ENCODE data around the gene AGAP2.

AGAP2 gene

DNA sequence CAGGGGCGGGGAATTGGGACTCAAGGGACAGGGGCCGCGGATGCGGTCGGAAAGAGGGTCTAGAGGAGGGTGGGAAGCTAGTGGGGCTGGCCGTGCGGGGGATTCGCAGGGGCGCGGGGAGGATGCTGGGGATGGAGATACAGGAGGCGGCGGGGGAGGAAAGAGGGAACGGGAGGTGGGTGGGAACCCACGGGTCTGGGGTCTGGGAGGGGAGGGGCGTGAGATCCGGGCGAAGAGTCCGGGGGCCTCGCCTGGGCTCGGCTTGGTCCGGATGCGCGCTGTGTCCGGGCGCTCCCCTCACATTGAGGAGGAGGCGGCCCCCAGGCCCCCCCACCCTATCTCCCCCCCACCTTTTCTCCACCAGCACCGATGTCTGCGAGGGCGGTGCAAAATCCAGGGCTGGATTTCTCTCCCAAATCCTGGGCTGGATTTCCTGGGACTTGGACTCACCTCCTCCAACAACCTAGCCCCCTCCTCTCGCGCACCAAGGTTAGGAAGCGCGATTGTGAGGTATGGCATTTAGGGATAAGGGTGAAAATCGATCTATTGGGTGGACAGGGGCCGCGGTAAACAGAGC, at the start of gene AGAP2:
AGAP2 (minus strand) TSS at position 82 of the 577 bp plus-strand sequence. CDS start 496 bp downstream, outside the sequence.
- in situ Hi-C loops (cut with MboI; ENCODE audit: low sequenced_read_pairs, unreplicated experiment): no loop called here
- no peak for DNase-seq (ENCODE audit: low spot score)
- TF ChIP-seq, protein P1, sequence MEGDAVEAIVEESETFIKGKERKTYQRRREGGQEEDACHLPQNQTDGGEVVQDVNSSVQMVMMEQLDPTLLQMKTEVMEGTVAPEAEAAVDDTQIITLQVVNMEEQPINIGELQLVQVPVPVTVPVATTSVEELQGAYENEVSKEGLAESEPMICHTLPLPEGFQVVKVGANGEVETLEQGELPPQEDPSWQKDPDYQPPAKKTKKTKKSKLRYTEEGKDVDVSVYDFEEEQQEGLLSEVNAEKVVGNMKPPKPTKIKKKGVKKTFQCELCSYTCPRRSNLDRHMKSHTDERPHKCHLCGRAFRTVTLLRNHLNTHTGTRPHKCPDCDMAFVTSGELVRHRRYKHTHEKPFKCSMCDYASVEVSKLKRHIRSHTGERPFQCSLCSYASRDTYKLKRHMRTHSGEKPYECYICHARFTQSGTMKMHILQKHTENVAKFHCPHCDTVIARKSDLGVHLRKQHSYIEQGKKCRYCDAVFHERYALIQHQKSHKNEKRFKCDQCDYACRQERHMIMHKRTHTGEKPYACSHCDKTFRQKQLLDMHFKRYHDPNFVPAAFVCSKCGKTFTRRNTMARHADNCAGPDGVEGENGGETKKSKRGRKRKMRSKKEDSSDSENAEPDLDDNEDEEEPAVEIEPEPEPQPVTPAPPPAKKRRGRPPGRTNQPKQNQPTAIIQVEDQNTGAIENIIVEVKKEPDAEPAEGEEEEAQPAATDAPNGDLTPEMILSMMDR (IDR thresholded peaks at IDR 0.05; ENCODE audit: borderline replicate concordance, control extremely low read depth, extremely low read depth, insufficient read depth, missing control alignments): no peak

DNA sequence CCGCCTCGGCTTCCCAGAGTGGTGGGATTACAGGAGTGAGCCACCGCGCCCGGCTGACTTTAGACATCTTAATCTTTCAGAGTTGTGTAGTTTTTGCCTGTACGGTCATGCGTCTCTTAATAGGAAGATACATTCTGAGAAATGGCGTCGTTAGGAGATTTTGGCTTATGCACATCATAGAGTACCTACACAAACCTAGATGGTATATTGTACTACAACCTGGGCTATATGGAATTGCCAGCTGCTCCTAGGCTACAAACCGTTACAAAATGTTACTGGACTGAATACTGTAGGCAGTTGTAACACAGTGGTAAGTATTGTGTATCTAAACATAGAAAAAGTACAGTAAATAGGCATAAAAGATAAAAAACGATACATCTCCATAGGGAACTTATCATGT, 45.3 kb upstream of the AGAP2 start:
- DNase-seq (ENCODE audit: low spot score): no peak
- in situ Hi-C loops (cut with MboI; ENCODE audit: low sequenced_read_pairs, unreplicated experiment): no loop called here
- TF ChIP-seq, protein P1 (IDR thresholded peaks at IDR 0.05; ENCODE audit: borderline replicate concordance, control extremely low read depth, extremely low read depth, insufficient read depth, missing control alignments): no peak

DNA sequence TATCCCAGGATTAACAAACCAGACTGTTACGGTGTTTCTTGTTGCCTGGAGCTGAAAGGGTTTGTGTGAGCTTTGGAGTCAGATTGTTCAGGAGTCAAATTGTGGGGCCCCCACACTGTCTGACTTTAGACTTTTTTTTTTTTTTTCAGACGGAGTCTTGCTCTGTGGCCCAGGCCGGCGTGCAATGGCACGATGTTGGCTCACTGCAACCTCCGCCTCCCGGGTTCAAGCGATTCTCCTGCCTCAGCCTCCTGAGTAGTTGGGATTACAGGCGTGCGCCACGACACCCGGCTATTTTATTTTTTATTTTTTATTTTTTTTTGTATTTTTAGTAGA, 44.9 kb upstream of the AGAP2 start:
- TF ChIP-seq, protein P1 (IDR thresholded peaks at IDR 0.05; ENCODE audit: borderline replicate concordance, control extremely low read depth, extremely low read depth, insufficient read depth, missing control alignments): no peak
- in situ Hi-C loops (cut with MboI; ENCODE audit: low sequenced_read_pairs, unreplicated experiment): no loop called here
- DNase-seq (ENCODE audit: low spot score): no peak

DNA sequence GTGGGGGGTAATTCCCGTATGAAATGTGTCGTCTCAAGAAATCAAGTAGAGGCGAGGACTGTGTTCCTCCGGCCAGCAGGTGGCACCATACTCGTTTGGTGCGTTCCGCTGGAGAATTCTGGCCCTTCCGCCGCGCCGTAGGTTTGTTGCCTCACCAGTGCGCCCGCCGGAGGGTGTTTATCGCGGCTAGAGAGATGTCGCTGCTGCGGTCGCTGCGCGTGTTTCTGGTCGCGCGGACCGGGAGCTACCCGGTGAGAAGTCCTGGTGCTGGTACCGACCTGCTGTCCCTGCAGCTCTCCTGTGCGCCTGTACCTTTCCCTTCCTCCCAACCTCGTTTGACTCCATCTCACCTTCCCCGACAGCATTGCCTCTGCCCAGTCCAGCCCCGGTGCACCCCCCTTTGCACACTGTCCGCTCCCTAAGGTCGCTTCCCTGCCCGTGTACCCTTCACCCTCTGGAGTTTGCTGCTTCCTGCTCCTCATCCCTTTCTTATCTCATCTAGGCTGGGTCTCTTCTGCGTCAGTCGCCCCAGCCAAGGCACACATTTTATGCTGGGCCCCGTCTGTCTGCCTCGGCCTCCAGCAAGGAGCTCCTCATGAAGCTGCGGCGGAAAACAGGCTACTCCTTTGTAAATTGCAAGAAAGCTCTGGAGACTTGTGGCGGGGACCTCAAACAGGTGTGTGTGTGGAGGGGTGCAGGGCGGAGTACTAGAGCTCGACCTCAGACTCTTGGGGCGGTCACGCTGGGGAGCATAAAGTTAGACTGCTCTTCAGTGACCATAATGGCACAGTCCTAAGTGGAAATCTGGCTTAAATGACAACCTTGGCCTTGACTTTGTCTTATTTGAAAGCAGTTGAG, 44.3 kb upstream of the AGAP2 start, which contains the start of gene TSFM:
TSFM (plus strand) TSS at position 180 of the 858 bp plus-strand sequence; CDS start at position 195, 15 bp downstream.
- in situ Hi-C loops (cut with MboI; ENCODE audit: low sequenced_read_pairs, unreplicated experiment): no loop called here
- peak; percentile 90 for DNase-seq (ENCODE audit: low spot score)
- TF ChIP-seq, protein P1 (IDR thresholded peaks at IDR 0.05; ENCODE audit: borderline replicate concordance, control extremely low read depth, extremely low read depth, insufficient read depth, missing control alignments): peak; percentile 91

DNA sequence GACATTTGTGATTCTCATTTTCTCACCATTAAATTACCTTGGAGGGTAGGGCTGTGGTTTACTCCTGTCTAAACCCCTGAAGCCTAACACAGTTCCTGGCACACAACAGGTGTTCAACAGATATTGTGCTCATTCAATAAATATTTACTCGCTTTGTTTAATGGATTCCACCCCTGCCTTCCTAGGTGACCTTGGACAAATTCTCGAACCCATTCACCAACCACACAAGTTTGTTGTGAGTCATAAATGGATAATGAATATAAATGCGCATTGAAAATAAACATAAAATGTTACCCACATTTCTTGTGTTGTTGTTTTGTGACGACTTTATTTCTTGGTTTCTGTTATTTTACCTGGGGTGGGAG, 43.7 kb upstream of the AGAP2 start:
- in situ Hi-C loops (cut with MboI; ENCODE audit: low sequenced_read_pairs, unreplicated experiment): no loop called here
- DNase-seq (ENCODE audit: low spot score): no peak
- TF ChIP-seq, protein P1 (IDR thresholded peaks at IDR 0.05; ENCODE audit: borderline replicate concordance, control extremely low read depth, extremely low read depth, insufficient read depth, missing control alignments): no peak

DNA sequence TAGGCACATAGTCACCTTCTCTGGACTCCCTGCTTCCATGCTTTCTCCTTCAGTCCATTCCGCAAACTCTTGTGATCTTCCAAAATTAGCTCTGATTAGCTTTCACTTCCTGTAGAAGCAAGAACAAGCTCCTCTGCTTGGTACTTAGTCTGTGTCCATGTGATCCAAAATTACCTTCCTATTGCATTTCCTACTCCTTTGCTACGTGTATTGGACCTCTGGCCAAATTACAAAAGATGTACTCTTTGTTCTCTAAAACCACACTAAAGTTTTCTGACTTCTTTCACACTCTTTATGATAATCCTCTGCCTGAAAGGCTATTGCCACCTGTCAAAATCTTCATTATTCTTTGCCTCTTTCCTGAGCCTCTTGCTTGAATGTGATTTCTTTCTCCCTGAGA, 43.3 kb upstream of the AGAP2 start:
- DNase-seq (ENCODE audit: low spot score): no peak
- TF ChIP-seq, protein P1 (IDR thresholded peaks at IDR 0.05; ENCODE audit: borderline replicate concordance, control extremely low read depth, extremely low read depth, insufficient read depth, missing control alignments): no peak
- in situ Hi-C loops (cut with MboI; ENCODE audit: low sequenced_read_pairs, unreplicated experiment): no loop called here

All from GM13976 (cell line).